HepG2 (cell line): ENCODE data around the gene BHLHE23. TPM values are rescaled to one million over a fixed set of nuclear protein-coding genes. Genes with fewer than 3 reads are reported as not detected.

Source experiments
- ATAC-seq: fragments of 200-7000 bp; cut with Tn5 transposase; 3 replicates; pipeline ENCODE4 v1.9.1; 2020; ENCODE audit warnings: mild to moderate bottlenecking, moderate library complexity
- BruUV-seq: library from RNA; stranded (reverse); fragments of 400-500 nt; replicated peaks from 2 replicates; lab custom pipeline; 2021; lab: Mats Ljungman, UMichigan
- CTCF ChIA-PET: fragments of 300-600 bp; formaldehyde crosslinking; extraction: SDS; loops from one replicate; lab custom pipeline; 2021; ENCODE audit warnings: low total read pairs, inconsistent platforms, low intra/inter-chr PET ratio; lab: Yijun Ruan, JAX
- POLR2A ChIA-PET: fragments of 350-600 bp; sonication (Branson Sonifier 250); formaldehyde crosslinking; loops from one replicate; lab custom pipeline; 2020; ENCODE audit warnings: antibody characterized with exemption, inconsistent platforms; lab: Yijun Ruan, JAX
- DNase-seq: peaks from one replicate; pipeline ENCODE4 v3.0.0-alpha.2; 2015; ENCODE audit warnings: low spot score
- FAIRE-seq: peaks from 3 replicates; lab custom pipeline; 2011; peaks lifted over from hg19 to GRCh38; lab: Jason Lieb, UNC
- H2AFZ ChIP-seq: one replicate; pipeline ENCODE4 v1.6.1; 2011; ENCODE audit warnings: low read length, inconsistent platforms
- H3K27ac ChIP-seq: fragments of 300-600 bp; 3 replicates; pipeline ENCODE4 v1.8.0; 2011; ENCODE audit warnings: mixed run types, mild to moderate bottlenecking, mixed read lengths, low read length, inconsistent platforms; ENCODE audit not compliant: insufficient read depth; ENCODE audit errors: extremely low read length
- H3K27me3 ChIP-seq, 2 experiments: fragments of 200-600 bp in 1 of 2; 2 replicates in 1 of 2; 3 replicates in 1 of 2; pipeline versions ENCODE4 v1.6.0 to v1.8.0; 2011; ENCODE audit warnings: low read length in 2 of 2, mild to moderate bottlenecking in 2 of 2, moderate library complexity in 2 of 2, inconsistent platforms in 1 of 2; ENCODE audit not compliant: insufficient read depth in 2 of 2, control insufficient read depth in 1 of 2
- H3K36me3 ChIP-seq, 2 experiments: fragments of 200-600 bp in 1 of 2; replicated peaks in 1 of 2; 2 replicates in 1 of 2; 3 replicates in 1 of 2; pipeline versions ENCODE4 v1.5.1 to v1.8.0; 2011; ENCODE audit warnings: low read length in 2 of 2, inconsistent platforms in 1 of 2; ENCODE audit not compliant: insufficient read depth in 2 of 2, control insufficient read depth in 1 of 2
- H3K4me1 ChIP-seq: 2 replicates; pipeline ENCODE4 v1.5.1; 2012; ENCODE audit warnings: low read length, inconsistent platforms; ENCODE audit not compliant: insufficient read depth
- H3K4me2 ChIP-seq: 2 replicates; pipeline ENCODE4 v1.6.0; 2011; ENCODE audit warnings: low read depth, low read length, inconsistent platforms
- H3K4me3 ChIP-seq, 3 experiments: fragments of 200-600 bp in 1 of 3; sonication (generic), shearing (Covaris generic) in 1 of 3; replicated peaks in 1 of 3; 2 replicates each; pipeline ENCODE4 v1.5.1; 2011 to 2016; ENCODE audit warnings: low read length in 3 of 3, inconsistent platforms in 2 of 3, low read depth in 2 of 3, mild to moderate bottlenecking in 2 of 3, control low read depth in 1 of 3, mixed read lengths in 1 of 3; ENCODE audit not compliant: insufficient read depth in 1 of 3
- H3K79me2 ChIP-seq: one replicate; pipeline ENCODE4 v1.6.1; 2011; ENCODE audit warnings: low read length, inconsistent platforms; ENCODE audit not compliant: insufficient read depth
- H3K9ac ChIP-seq: 2 replicates; pipeline ENCODE4 v1.6.0; 2011; ENCODE audit warnings: mild to moderate bottlenecking, low read depth, low read length, inconsistent platforms; ENCODE audit not compliant: insufficient read depth
- H3K9me3 ChIP-seq: 2 replicates; pipeline ENCODE4 v1.5.1; 2012; ENCODE audit warnings: mild to moderate bottlenecking, low read length
- H4K20me1 ChIP-seq: 2 replicates; pipeline ENCODE4 v1.6.0; 2011; ENCODE audit warnings: inconsistent platforms, mild to moderate bottlenecking, low read length, moderate library complexity; ENCODE audit not compliant: insufficient read depth
- ATF7-NPFF ChIP-seq: sonication (generic); formaldehyde crosslinking; IDR thresholded peaks from 2 replicates; pipeline ENCODE4 v1.8.1; 2023; ENCODE audit warnings: mild to moderate bottlenecking, low read depth, missing genetic modification reagents, moderate library complexity
- BORCS8-MEF2B ChIP-seq: sonication (generic); formaldehyde crosslinking; IDR thresholded peaks from 2 replicates; pipeline ENCODE4 v1.8.0; 2022; ENCODE audit warnings: mild to moderate bottlenecking, missing genetic modification reagents
- CC2D1A ChIP-seq: sonication (generic); formaldehyde crosslinking; IDR thresholded peaks from 2 replicates; pipeline ENCODE4 v1.8.1; 2023; ENCODE audit warnings: mild to moderate bottlenecking, missing genetic modification reagents
- MAZ ChIP-seq, 2 experiments: sonication (generic) in 1 of 2; formaldehyde crosslinking in 1 of 2; IDR thresholded peaks; 2 replicates each; pipeline versions ENCODE4 v1.5.0 to v1.6.1; 2012 to 2020; ENCODE audit warnings: low read depth in 2 of 2, mild to moderate bottlenecking in 2 of 2, borderline replicate concordance in 1 of 2, improper control_type of control experiment in 1 of 2, low read length in 1 of 2, missing genetic modification reagents in 1 of 2, moderate library complexity in 1 of 2
- MEIS1 ChIP-seq: sonication (generic); formaldehyde crosslinking; IDR thresholded peaks from 2 replicates; pipeline ENCODE4 v1.9.0; 2021; ENCODE audit warnings: mild to moderate bottlenecking, missing genetic modification reagents, moderate library complexity, borderline replicate concordance
- MXD1 ChIP-seq: sonication (generic); formaldehyde crosslinking; IDR thresholded peaks from 2 replicates; pipeline ENCODE4 v1.4.0; 2020; ENCODE audit warnings: mild to moderate bottlenecking, missing genetic modification reagents
- NAIF1 ChIP-seq: sonication (generic); formaldehyde crosslinking; IDR thresholded peaks from 2 replicates; pipeline ENCODE4 v1.5.0; 2020; ENCODE audit warnings: mild to moderate bottlenecking, missing genetic modification reagents, borderline replicate concordance
- PAXIP1 ChIP-seq: sonication (generic); formaldehyde crosslinking; conservative IDR thresholded peaks from 2 replicates; pipeline ENCODE4 v1.4.0; 2020; ENCODE audit warnings: mild to moderate bottlenecking, missing genetic modification reagents, moderate library complexity
- SAFB2 ChIP-seq: sonication (generic); formaldehyde crosslinking; IDR thresholded peaks from 2 replicates; pipeline ENCODE4 v1.5.1; 2020; ENCODE audit warnings: missing genetic modification reagents, low read depth, mild to moderate bottlenecking, borderline replicate concordance
- ZBTB34 ChIP-seq: sonication (generic); formaldehyde crosslinking; IDR thresholded peaks from 2 replicates; pipeline ENCODE4 v1.8.0; 2022; ENCODE audit warnings: mild to moderate bottlenecking, missing genetic modification reagents
- ZBTB46 ChIP-seq: sonication (generic); formaldehyde crosslinking; IDR thresholded peaks from 2 replicates; pipeline ENCODE4 v1.4.0; 2020; ENCODE audit warnings: mild to moderate bottlenecking, missing genetic modification reagents, borderline replicate concordance
- ZMAT5 ChIP-seq: sonication (generic); formaldehyde crosslinking; IDR thresholded peaks from 2 replicates; pipeline ENCODE4 v1.5.0; 2020; ENCODE audit warnings: mild to moderate bottlenecking, low read depth, missing genetic modification reagents, borderline replicate concordance
- ZNF44 ChIP-seq: sonication (generic); formaldehyde crosslinking; IDR thresholded peaks from 2 replicates; pipeline ENCODE4 v1.5.1; 2020; ENCODE audit warnings: mild to moderate bottlenecking, missing genetic modification reagents
- WGBS: methylation state at CpG from one replicate; pipeline ENCODE4 v1.1.6; 2017; ENCODE audit warnings: low lambda C conversion rate; 5-methylcytosine and 5-hydroxymethylcytosine counted together
- in situ Hi-C: cut with HindIII; loops from 2 replicates; pipeline ENCODE4 v1.10.0; 2017; ENCODE audit warnings: low pct_unique_long_range_greater_than_20kb; ENCODE audit not compliant: extremely low pct_ligation_motif_present
- intact Hi-C: fragments of 100-400 bp; cut with micrococcal nuclease; formaldehyde crosslinking; loops from one replicate; pipeline ENCODE4 v1.10.0; 2022; ENCODE audit not compliant: unreplicated experiment
- polyA plus RNA-seq, 8 experiments: library from polyadenylated mRNA; depleted of rRNA in 3 of 8; stranded (reverse) in 7 of 8; unstranded in 1 of 8; fragments of >200 nt; fragmentation: Illumina TruSeq in 4 of 8; extraction: Trizol in 4 of 8; gene quantifications; 2 replicates each; pipeline versions ENCODE4 v1.2.1 to v1.2.3, GENCODE V29; 2011 to 2016; ENCODE audit warnings: low read depth in 4 of 8, missing spikeins in 1 of 8, mixed read lengths in 1 of 8; ENCODE audit not compliant: insufficient read depth in 1 of 8
- total RNA-seq, 5 experiments: library from RNA; depleted of rRNA; stranded (reverse); fragments of >200 nt; fragmentation: Illumina TruSeq; extraction: Trizol; gene quantifications; 2 replicates each; pipeline ENCODE4 v1.2.3, GENCODE V29; 2016; ENCODE audit warnings: low read depth in 1 of 5

The BHLHE23 gene
- total and polyA plus RNA-seq, 2 of the 13 experiments (the other 11 are each of a cell fraction or from before 2014, with no cell fraction given): not detected

GRCh38 chr20:62971211-62971949 is 35.4 kb downstream of the BHLHE23 start:
- peak overlapping the region; percentile 80 for H3K4me2 ChIP-seq
- peaks cover 45% of the 10 kb centered on the region for H3K4me1 ChIP-seq
- H3K9ac ChIP-seq: peak overlapping the region; percentile 63
- peaks cover 7 to 10% of the 10 kb centered on the region in 2 experiments; a peak in 3 of 5 replicates for H3K36me3 ChIP-seq
- H2AFZ ChIP-seq: no peak overlapping the region
- CTCF ChIA-PET: interaction anchor here (0.7 to 2.2 kb wide), 2 partner anchors 37 to 71 kb away, joined by 3 to 42 read pairs; no protein-coding TSS in a partner anchor
- H3K79me2 ChIP-seq: no peaks in the 10 kb centered on the region
- no peaks in the 10 kb centered on the region for H3K9me3 ChIP-seq
- POLR2A ChIA-PET: interaction anchor here (1.0 to 2.8 kb wide), 10 partner anchors 8 to 68 kb away, joined by 3 to 20 read pairs (median 4); partner anchors contain the start of gene GID8
- peak overlapping the region in 2 of 3 experiments; percentile 21 to 69; a peak in 4 of 6 replicates for H3K4me3 ChIP-seq
- in situ Hi-C loops: no loop called here
- ATAC-seq (peak; percentile 16), FAIRE-seq (no peak), DNase-seq (no peak)
- H3K27me3 ChIP-seq: peaks cover 20 to 52% of the 10 kb centered on the region in 2 experiments
- peaks cover 24% of the 10 kb centered on the region; the same call in 1 of the 2 replicates for H4K20me1 ChIP-seq
- intact Hi-C loops: no loop called here
- H3K27ac ChIP-seq: no peak overlapping the region
- WGBS: 32% methylated on average over 10 of the region's 10 CpGs
- BruUV-seq: no TSS peak
- TF ChIP-seq MXD1 (no peak; the same call in 1 of the 2 replicates), BORCS8-MEF2B (0 out of 2 replicates have a peak, but pooled peaks have one; percentile 30), ZNF44 (CRISPR knock-in tag) (peak; percentile 29; the same call in 1 of the 2 replicates), MAZ (IDR thresholded peaks at IDR 0.05; ENCODE audit: borderline replicate concordance, low read depth, low read length) (no peak), MAZ (CRISPR knock-in tag; IDR thresholded peaks at IDR 0.05; ENCODE audit: low read depth) (no peak; the same call in 1 of the 2 replicates), ATF7-NPFF (no peak), ZBTB34 (CRISPR knock-in tag) (no peak), PAXIP1 (CRISPR knock-in tag) (no peak), ZBTB46 (no peak), ZMAT5 (CRISPR knock-in tag) (no peak), MEIS1 (CRISPR knock-in tag) (0 out of 2 replicates have a peak, but pooled peaks have one; percentile 63), CC2D1A (CRISPR knock-in tag) (0 out of 2 replicates have a peak, but pooled peaks have one; percentile 0), SAFB2 (CRISPR knock-in tag) (no peak), NAIF1 (CRISPR knock-in tag) (no peak)
